GM12864 (cell line): ENCODE results near the gene PSIP1.
"Not testable (repeated sequence)": the region's sequence is repeated elsewhere in the genome, so short reads cannot be mapped to it uniquely, and the experiment has no call there.

Experiments used
- DNase-seq: peaks from one replicate; pipeline ENCODE4 v3.0.0-alpha.2; 2011; ENCODE audit warnings: low read depth
- H3K4me3 ChIP-seq: 2 replicates; pipeline ENCODE4 v1.5.1; 2011; ENCODE audit warnings: mild to moderate bottlenecking, low read depth, low read length, control low read depth
- CTCF ChIP-seq: IDR thresholded peaks from 2 replicates; pipeline ENCODE4 v1.5.1; 2011; ENCODE audit warnings: low read depth, mild to moderate bottlenecking, moderate library complexity, low read length, control low read depth, inconsistent platforms; ENCODE audit errors: missing control alignments

The PSIP1 gene

GRCh38 chr9:15469406-15469805 lies 41.4 kb downstream of the PSIP1 start:
- no peak for TF ChIP-seq CTCF
- H3K4me3 ChIP-seq: no peak overlapping the region
- DNase-seq: no peak

GRCh38 chr9:15468145-15468544 lies 42.6 kb downstream of the PSIP1 start:
- no peak overlapping the region for H3K4me3 ChIP-seq
- DNase-seq: no peak

GRCh38 chr9:15461601-15462000 lies 49.2 kb downstream of the PSIP1 start:
- DNase-seq: no peak
- H3K4me3 ChIP-seq: no peak overlapping the region
- no peak for TF ChIP-seq CTCF

More at GRCh38 chr9:15468145-15468544, 42.6 kb downstream of the PSIP1 start:
- TF ChIP-seq CTCF: no peak

GRCh38 chr9:15461056-15461455 lies 49.7 kb downstream of the PSIP1 start:
- H3K4me3 ChIP-seq: no peak overlapping the region
- no peak for DNase-seq

GRCh38 chr9:15453956-15454355 lies 56.8 kb downstream of the PSIP1 start:
- no peak for DNase-seq
- TF ChIP-seq CTCF: no peak
- H3K4me3 ChIP-seq: no peak overlapping the region

More at GRCh38 chr9:15461056-15461455, 49.7 kb downstream of the PSIP1 start:
- no peak for TF ChIP-seq CTCF

- no peak for TF ChIP-seq CTCF
- H3K4me3 ChIP-seq: no peak overlapping the region
- DNase-seq: no peak
Measured at GRCh38 chr9:15444141-15444540, 66.6 kb downstream of the PSIP1 start.

GRCh38 chr9:15442264-15442663 lies 68.5 kb downstream of the PSIP1 start:
- H3K4me3 ChIP-seq, DNase-seq: not testable (repeated sequence)

- not testable (repeated sequence) for H3K4me3 ChIP-seq, DNase-seq
Measured at GRCh38 chr9:15441841-15442240, 68.9 kb downstream of the PSIP1 start.
